HG03342 (cell line): Measurements from ENCODE around the gene GMPPA.

Experiments used
- ATAC-seq: cut with Tn5 transposase; IDR thresholded peaks from one replicate; pipeline ENCODE4 v1.9.1; 2021; ENCODE audit warnings: mild to moderate bottlenecking, moderate library complexity; ENCODE audit not compliant: unreplicated experiment

The GMPPA gene

GRCh38 chr2:219498280-219499057 is at the start of gene GMPPA:
Gene GMPPA (plus strand): TSS chr2:219498891. CDS start chr2:219499976, 1,085 bp downstream.
- ATAC-seq = peak; percentile 96

GRCh38 chr2:219449609-219450008 is 49.1 kb upstream of the GMPPA start:
- ATAC-seq = no peak

- ATAC-seq = no peak
Observed at GRCh38 chr2:219451661-219452360, 46.9 kb upstream of the GMPPA start.

- no peak for ATAC-seq
Observed at GRCh38 chr2:219452361-219453317, 46.1 kb upstream of the GMPPA start.

- no peak for ATAC-seq
Observed at GRCh38 chr2:219453671-219454590, 44.8 kb upstream of the GMPPA start.

- no peak for ATAC-seq
Observed at GRCh38 chr2:219455581-219455980, 43.1 kb upstream of the GMPPA start.

GRCh38 chr2:219457784-219458369 is 40.8 kb upstream of the GMPPA start:
- peak; percentile 56 for ATAC-seq

GRCh38 chr2:219458996-219459395 is 39.7 kb upstream of the GMPPA start:
- ATAC-seq = no peak

- ATAC-seq = no peak
Observed at GRCh38 chr2:219459460-219460311, 39.0 kb upstream of the GMPPA start.

GRCh38 chr2:219460424-219460926 is 38.2 kb upstream of the GMPPA start:
- no peak for ATAC-seq

- no peak for ATAC-seq
Observed at GRCh38 chr2:219461047-219461514, 37.6 kb upstream of the GMPPA start.

GRCh38 chr2:219461669-219462068 is 37.0 kb upstream of the GMPPA start:
- ATAC-seq = no peak

GRCh38 chr2:219462349-219462748 is 36.3 kb upstream of the GMPPA start:
- ATAC-seq = no peak

- ATAC-seq = no peak
Observed at GRCh38 chr2:219464286-219465032, 34.2 kb upstream of the GMPPA start.

- no peak for ATAC-seq
Observed at GRCh38 chr2:219465659-219466561, 32.8 kb upstream of the GMPPA start.

- no peak for ATAC-seq
Observed at GRCh38 chr2:219466816-219467735, 31.6 kb upstream of the GMPPA start.
